ENCODE data around the gene PPIF.
A peak's percentile ranks its signal among the peaks of the same experiment; 100 is the strongest.

DNA sequence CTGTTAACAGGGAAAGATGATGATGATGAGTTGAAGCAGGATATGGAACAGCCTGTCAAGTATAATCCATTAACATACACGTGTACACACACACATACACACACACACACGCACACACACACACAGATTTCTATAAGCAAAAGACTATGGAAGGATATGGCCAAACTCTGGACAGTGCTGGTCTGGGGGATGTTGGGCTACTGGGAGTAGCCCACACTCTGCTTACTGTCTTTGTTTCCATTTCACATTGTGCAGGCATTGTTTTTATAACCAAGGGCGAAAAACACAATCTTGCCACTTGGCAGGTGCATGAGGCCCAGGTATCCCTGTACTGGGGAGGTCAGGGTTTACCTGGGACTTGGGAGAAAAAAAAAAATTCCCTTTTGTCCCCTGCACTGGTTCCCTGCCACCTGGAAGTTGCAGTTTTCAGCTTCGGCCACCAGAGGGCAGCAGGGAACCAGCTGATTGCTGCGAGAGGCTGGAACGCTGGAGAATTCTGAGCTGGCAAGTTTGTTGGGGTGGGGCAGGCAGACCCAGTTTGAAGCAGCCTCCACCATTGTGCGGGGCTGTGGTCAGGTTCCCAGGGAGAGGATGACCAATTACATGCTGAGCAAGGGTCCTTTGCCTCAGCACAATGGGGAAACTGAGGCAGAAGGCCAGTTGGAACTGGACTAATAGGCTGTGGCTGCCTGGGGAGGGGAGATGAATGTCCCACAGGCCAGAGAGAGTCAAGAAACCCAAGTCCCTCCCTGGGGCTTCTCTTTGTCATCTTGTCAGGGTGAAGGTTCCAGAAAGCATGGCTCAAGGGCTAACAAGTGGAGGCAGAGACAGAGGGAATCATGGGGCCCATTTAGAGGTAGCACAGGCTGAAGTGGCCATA is 27.3 kb downstream of the PPIF start:
- TF ChIP-seq, protein P1, sequence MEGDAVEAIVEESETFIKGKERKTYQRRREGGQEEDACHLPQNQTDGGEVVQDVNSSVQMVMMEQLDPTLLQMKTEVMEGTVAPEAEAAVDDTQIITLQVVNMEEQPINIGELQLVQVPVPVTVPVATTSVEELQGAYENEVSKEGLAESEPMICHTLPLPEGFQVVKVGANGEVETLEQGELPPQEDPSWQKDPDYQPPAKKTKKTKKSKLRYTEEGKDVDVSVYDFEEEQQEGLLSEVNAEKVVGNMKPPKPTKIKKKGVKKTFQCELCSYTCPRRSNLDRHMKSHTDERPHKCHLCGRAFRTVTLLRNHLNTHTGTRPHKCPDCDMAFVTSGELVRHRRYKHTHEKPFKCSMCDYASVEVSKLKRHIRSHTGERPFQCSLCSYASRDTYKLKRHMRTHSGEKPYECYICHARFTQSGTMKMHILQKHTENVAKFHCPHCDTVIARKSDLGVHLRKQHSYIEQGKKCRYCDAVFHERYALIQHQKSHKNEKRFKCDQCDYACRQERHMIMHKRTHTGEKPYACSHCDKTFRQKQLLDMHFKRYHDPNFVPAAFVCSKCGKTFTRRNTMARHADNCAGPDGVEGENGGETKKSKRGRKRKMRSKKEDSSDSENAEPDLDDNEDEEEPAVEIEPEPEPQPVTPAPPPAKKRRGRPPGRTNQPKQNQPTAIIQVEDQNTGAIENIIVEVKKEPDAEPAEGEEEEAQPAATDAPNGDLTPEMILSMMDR (IDR thresholded peaks at IDR 0.05), result peak; percentile 90 to 98 (median 94)
- TF ChIP-seq POLR2A (IDR thresholded peaks at IDR 0.05) (no peak), POLR2AphosphoS5 (IDR thresholded peaks at IDR 0.05) (peak in 2 of 3 donors; percentile 22 to 61)

Measured in breast epithelium (tissue), 3 donors.